ENCODE results near the gene TFB2M.

DNA sequence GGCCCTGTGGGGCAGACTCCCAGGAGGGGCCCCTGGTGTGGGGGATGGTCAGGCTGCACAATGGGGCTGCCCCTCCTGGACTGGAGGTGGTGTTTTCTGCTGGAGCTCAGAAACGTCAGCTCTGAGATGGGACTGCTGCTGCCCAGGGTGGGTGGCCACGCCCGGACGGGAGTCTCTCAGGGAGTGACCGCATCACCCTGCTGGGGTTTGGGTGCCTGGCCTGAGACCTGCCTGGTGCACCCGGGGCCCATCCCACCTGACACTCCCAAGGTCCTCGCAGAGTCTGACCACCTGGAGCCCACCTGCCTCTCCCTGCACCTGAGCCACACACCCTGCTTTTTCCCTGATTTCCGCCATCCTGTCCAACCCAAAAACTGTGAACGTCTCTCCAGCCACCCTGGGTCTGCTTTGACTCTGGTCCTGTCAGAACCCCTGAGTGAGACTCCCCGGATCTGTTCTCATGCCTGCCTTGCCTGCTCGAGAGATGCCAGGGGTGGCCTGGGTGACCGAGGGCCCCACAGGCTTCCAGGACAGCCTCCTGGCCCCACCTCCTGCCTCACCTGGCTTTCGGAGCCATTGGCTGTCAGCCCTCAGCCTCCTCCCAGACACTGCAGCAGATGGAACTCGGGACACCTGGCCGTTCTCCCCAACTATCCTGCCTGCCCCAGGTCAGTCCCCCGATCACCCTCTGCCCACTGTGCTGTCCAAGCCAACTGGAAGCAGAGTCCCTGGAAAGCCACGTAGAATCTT, 47.4 kb downstream of the TFB2M start:
- TF ChIP-seq, protein P1, sequence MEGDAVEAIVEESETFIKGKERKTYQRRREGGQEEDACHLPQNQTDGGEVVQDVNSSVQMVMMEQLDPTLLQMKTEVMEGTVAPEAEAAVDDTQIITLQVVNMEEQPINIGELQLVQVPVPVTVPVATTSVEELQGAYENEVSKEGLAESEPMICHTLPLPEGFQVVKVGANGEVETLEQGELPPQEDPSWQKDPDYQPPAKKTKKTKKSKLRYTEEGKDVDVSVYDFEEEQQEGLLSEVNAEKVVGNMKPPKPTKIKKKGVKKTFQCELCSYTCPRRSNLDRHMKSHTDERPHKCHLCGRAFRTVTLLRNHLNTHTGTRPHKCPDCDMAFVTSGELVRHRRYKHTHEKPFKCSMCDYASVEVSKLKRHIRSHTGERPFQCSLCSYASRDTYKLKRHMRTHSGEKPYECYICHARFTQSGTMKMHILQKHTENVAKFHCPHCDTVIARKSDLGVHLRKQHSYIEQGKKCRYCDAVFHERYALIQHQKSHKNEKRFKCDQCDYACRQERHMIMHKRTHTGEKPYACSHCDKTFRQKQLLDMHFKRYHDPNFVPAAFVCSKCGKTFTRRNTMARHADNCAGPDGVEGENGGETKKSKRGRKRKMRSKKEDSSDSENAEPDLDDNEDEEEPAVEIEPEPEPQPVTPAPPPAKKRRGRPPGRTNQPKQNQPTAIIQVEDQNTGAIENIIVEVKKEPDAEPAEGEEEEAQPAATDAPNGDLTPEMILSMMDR (IDR thresholded peaks at IDR 0.05) = no peak
- no peak for TF ChIP-seq ZFX (IDR thresholded peaks at IDR 0.05; ENCODE audit: borderline replicate concordance)

Data from 22Rv1 (cell line).